Measurements from ENCODE around the gene PALMD.

PALMD gene

DNA sequence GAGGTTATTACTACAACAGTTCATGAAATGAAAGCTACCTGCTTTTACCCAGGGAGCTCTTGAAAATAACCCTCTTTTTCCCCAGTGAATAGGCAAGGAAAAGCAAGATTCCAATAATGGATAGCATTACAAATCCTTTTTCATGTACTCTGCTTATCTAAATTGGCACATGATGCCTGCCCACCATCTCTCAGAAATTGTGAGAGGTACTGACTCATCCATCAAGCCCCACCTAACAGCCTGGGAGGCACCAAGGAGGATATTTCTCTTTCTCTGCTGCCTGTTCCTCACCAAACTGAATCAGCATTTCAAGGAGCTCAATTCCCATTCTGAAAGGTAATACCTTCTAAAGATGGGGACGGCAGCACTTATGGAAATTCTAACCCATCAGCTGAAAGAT is 34.4 kb downstream of the PALMD start:
- TF ChIP-seq CTCF (IDR thresholded peaks at IDR 0.05; ENCODE audit: low read depth, low read length, poor library complexity, severe bottlenecking) (no peak), EZH2phosphoT487 (IDR thresholded peaks at IDR 0.05; ENCODE audit: borderline replicate concordance, low read length) (no peak)
- Histone ChIP-seq H3K4me1 (ENCODE audit: control insufficient read depth, low read length) (no peaks in the 10 kb centered on the region), H3K9me2 (replicated peaks; ENCODE audit: control insufficient read depth, low read length) (no peaks in the 10 kb centered on the region), H3K79me2 (ENCODE audit: control insufficient read depth, low read length) (no peaks in the 10 kb centered on the region), H3K9me3 (ENCODE audit: control insufficient read depth, insufficient read depth, low read length) (no peaks in the 10 kb centered on the region), H3F3A (ENCODE audit: control insufficient read depth, insufficient read depth) (no peaks in the 10 kb centered on the region), H3K27ac (ENCODE audit: low read depth, low read length) (no peak overlapping the region), H3K27me3 (ENCODE audit: control insufficient read depth, low read length) (0 out of 2 replicates have a peak, but pooled peaks cover 2% of the 10 kb centered on the region), H3K4me2 (ENCODE audit: low read length) (no peak overlapping the region), H3K4me3 (ENCODE audit: low read length) (no peak overlapping the region), H3K36me3 (ENCODE audit: control insufficient read depth, low read length) (no peaks in the 10 kb centered on the region), H4K20me1 (ENCODE audit: control insufficient read depth, insufficient read depth, low read depth, low read length) (no peaks in the 10 kb centered on the region)

GRCh38 chr1:99681583-99681982 is 35.7 kb downstream of the PALMD start:
- no peaks in the 10 kb centered on the region for H3K36me3 ChIP-seq (ENCODE audit: control insufficient read depth, low read length)
- no peak overlapping the region for H3K4me2 ChIP-seq (ENCODE audit: low read length)
- no peaks in the 10 kb centered on the region for H3K4me1 ChIP-seq (ENCODE audit: control insufficient read depth, low read length)
- H4K20me1 ChIP-seq (ENCODE audit: control insufficient read depth, insufficient read depth, low read depth, low read length): no peaks in the 10 kb centered on the region
- no peaks in the 10 kb centered on the region for H3K9me2 ChIP-seq (replicated peaks; ENCODE audit: control insufficient read depth, low read length)
- H3K9me3 ChIP-seq (ENCODE audit: control insufficient read depth, insufficient read depth, low read length): no peaks in the 10 kb centered on the region
- no peak for TF ChIP-seq EZH2phosphoT487 (IDR thresholded peaks at IDR 0.05; ENCODE audit: borderline replicate concordance, low read length)
- TF ChIP-seq CTCF (IDR thresholded peaks at IDR 0.05; ENCODE audit: low read depth, low read length, poor library complexity, severe bottlenecking): no peak
- no peaks in the 10 kb centered on the region for H3K27me3 ChIP-seq (ENCODE audit: control insufficient read depth, low read length)
- no peak overlapping the region for H3K27ac ChIP-seq (ENCODE audit: low read depth, low read length)
- no peaks in the 10 kb centered on the region for H3F3A ChIP-seq (ENCODE audit: control insufficient read depth, insufficient read depth)
- no peaks in the 10 kb centered on the region for H3K79me2 ChIP-seq (ENCODE audit: control insufficient read depth, low read length)
- no peak overlapping the region for H3K4me3 ChIP-seq (ENCODE audit: low read length)

DNA sequence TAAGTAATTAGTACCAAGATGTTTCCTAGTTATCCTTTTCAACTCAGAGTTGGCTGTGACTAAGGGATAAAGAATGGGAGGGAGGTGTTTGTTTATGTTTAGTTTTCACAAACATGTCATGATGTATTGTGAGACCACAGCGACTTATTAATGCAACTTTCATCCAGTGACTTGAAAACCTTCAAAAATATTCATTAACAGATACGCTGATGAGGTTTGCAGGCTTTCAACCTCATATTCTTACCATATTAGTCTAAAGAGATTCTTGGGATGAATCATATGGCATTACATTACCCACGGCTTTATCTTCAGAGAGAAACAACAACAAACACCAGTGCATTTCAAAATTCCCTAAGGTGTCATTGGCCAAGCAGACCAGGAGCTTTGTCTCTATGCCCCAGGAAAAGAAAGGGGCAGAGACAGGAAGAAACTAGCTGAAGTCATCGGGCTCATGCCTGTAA is 36.4 kb downstream of the PALMD start:
- no peak overlapping the region for H3K4me2 ChIP-seq (ENCODE audit: low read length)
- no peaks in the 10 kb centered on the region for H3K4me1 ChIP-seq (ENCODE audit: control insufficient read depth, low read length)
- no peaks in the 10 kb centered on the region for H3K27me3 ChIP-seq (ENCODE audit: control insufficient read depth, low read length)

More for the DNA sequence above, 36.4 kb downstream of the PALMD start:
- H3K79me2 ChIP-seq (ENCODE audit: control insufficient read depth, low read length): no peaks in the 10 kb centered on the region
- H3K27ac ChIP-seq (ENCODE audit: low read depth, low read length): no peak overlapping the region
- TF ChIP-seq EZH2phosphoT487 (IDR thresholded peaks at IDR 0.05; ENCODE audit: borderline replicate concordance, low read length): no peak
- TF ChIP-seq CTCF (IDR thresholded peaks at IDR 0.05; ENCODE audit: low read depth, low read length, poor library complexity, severe bottlenecking): no peak
- H3K36me3 ChIP-seq (ENCODE audit: control insufficient read depth, low read length): no peaks in the 10 kb centered on the region
- no peaks in the 10 kb centered on the region for H3F3A ChIP-seq (ENCODE audit: control insufficient read depth, insufficient read depth)
- no peaks in the 10 kb centered on the region for H4K20me1 ChIP-seq (ENCODE audit: control insufficient read depth, insufficient read depth, low read depth, low read length)
- no peaks in the 10 kb centered on the region for H3K9me2 ChIP-seq (replicated peaks; ENCODE audit: control insufficient read depth, low read length)
- no peak overlapping the region for H3K4me3 ChIP-seq (ENCODE audit: low read length)
- H3K9me3 ChIP-seq (ENCODE audit: control insufficient read depth, insufficient read depth, low read length): no peaks in the 10 kb centered on the region
